SHP77 treated with DMSO at 0.1 percent for 48 hours (cell line): ENCODE results near the gene ENTR1.

Source experiments
- DNase-seq: peaks from one replicate; lab custom pipeline; 2025; lab: John Stamatoyannopoulos, UW

ENTR1 gene

GRCh38 chr9:136361047-136361753 is 49.2 kb downstream of the ENTR1 start:
- no peak for DNase-seq

GRCh38 chr9:136359774-136360718 is 50.4 kb downstream of the ENTR1 start:
- DNase-seq = no peak

- no peak for DNase-seq
Observed at GRCh38 chr9:136358888-136359287, 51.5 kb downstream of the ENTR1 start.

- no peak for DNase-seq
Observed at GRCh38 chr9:136358016-136358415, 52.4 kb downstream of the ENTR1 start.

- DNase-seq = no peak
Observed at GRCh38 chr9:136357202-136357725, 53.1 kb downstream of the ENTR1 start.

- DNase-seq = no peak
Observed at GRCh38 chr9:136355616-136356557, 54.5 kb downstream of the ENTR1 start.

GRCh38 chr9:136354592-136355085 is 55.8 kb downstream of the ENTR1 start:
- no peak for DNase-seq

GRCh38 chr9:136353757-136354488 is 56.5 kb downstream of the ENTR1 start:
- no peak for DNase-seq

- DNase-seq = no peak
Observed at GRCh38 chr9:136353088-136353487, 57.3 kb downstream of the ENTR1 start.

GRCh38 chr9:136352682-136353081 is 57.7 kb downstream of the ENTR1 start:
- no peak for DNase-seq
